Body of pancreas (tissue), 4 donors: Measurements from ENCODE around the gene TARBP1. TPM values are rescaled to one million over a fixed set of nuclear protein-coding genes. Genes with fewer than 3 reads are reported as not detected.

Source experiments
- ATAC-seq: fragments of 150-250 bp; one replicate; pipeline ENCODE4 v1.9.1; 2016
- DNase-seq, 4 donors: peaks; one replicate each; pipeline ENCODE4 v3.0.0-alpha.2; 2019
- H3K27ac ChIP-seq, 4 donors: fragments of 200-600 bp; sonication (generic); 1 replicate in 3 of 4; 2 replicates in 1 of 4; pipeline versions ENCODE4 v1.5.1 to v1.6.1; 2016 to 2019; ENCODE audit warnings: mild to moderate bottlenecking in 1 of 4, mixed read lengths in 1 of 4, moderate library complexity in 1 of 4
- H3K27me3 ChIP-seq, 2 donors: fragments of 200-600 bp; sonication (generic); one replicate each; pipeline ENCODE4 v1.6.0; 2016; ENCODE audit warnings: mild to moderate bottlenecking in 1 of 2
- H3K36me3 ChIP-seq, 2 donors: fragments of 200-600 bp; sonication (generic); replicated peaks in 1 of 2; 2 replicates each; pipeline ENCODE4 v1.5.1; 2016; ENCODE audit warnings: low read depth in 2 of 2; ENCODE audit not compliant: insufficient read depth in 1 of 2
- H3K4me1 ChIP-seq: fragments of 200-600 bp; sonication (generic); one replicate; pipeline ENCODE4 v1.6.0; 2016
- H3K4me3 ChIP-seq, 2 donors: fragments of 200-600 bp; sonication (generic); 1 replicate in 1 of 2; 2 replicates in 1 of 2; pipeline ENCODE4 v1.5.1; 2016 to 2019
- H3K9me3 ChIP-seq, 3 donors: fragments of 200-600 bp; sonication (generic); 1 replicate in 2 of 3; 2 replicates in 1 of 3; pipeline ENCODE4 v1.5.1; 2016
- CTCF ChIP-seq, 7 experiments: fragments of 450-650 bp in 4 of 7; fragments of 200-600 bp in 3 of 7; sonication (generic) in 3 of 7; IDR thresholded peaks; one replicate each; pipeline ENCODE4 v1.5.1; 2016 to 2019; ENCODE audit warnings: antibody characterized with exemption in 7 of 7
- POLR2A ChIP-seq, 3 donors: fragments of 450-650 bp; IDR thresholded peaks; one replicate each; pipeline ENCODE4 v1.6.1; 2016; ENCODE audit warnings: antibody characterized with exemption in 3 of 3, mild to moderate bottlenecking in 2 of 3
- WGBS, 2 donors: methylation state at CpG; one replicate each; pipeline ENCODE4 v1.1.5; 2017; 5-methylcytosine and 5-hydroxymethylcytosine counted together
- intact Hi-C: fragments of 100-400 bp; cut with DNase I; formaldehyde crosslinking; loops from one replicate; pipeline ENCODE4 v1.15.1; 2023
- total RNA-seq, 2 donors: library from RNA; depleted of rRNA; stranded (reverse); fragments of >200 nt; gene quantifications; one replicate each; pipeline ENCODE4 v1.1.0, GENCODE V29; 2016

Gene TARBP1
- total RNA-seq, 2 donors from 2014 or later: 30.6 to 32.0 TPM

- Histone ChIP-seq H3K4me3 (no peak overlapping the region), H3K27me3 (no peaks in the 10 kb centered on the region), H3K27ac (no peak overlapping the region), H3K9me3 (no peaks in the 10 kb centered on the region), H3K36me3 (no peaks in the 10 kb centered on the region), H3K4me1 (peaks cover 23% of the 10 kb centered on the region)
- no peak for TF ChIP-seq POLR2A (IDR thresholded peaks at IDR 0.05)
- no peak for TF ChIP-seq CTCF (IDR thresholded peaks at IDR 0.05)
- intact Hi-C loops: no loop called here
- DNase-seq (no peak), ATAC-seq (no peak)
- 90 to 100% methylated on average over 1 of the region's 1 CpG for WGBS, 2 donors
Observed at GRCh38 chr1:234497589-234497988, 18.6 kb upstream of the TARBP1 start.

- intact Hi-C loops: no loop called here
- Histone ChIP-seq H3K4me3 (no peak overlapping the region), H3K27ac (no peak overlapping the region), H3K36me3 (no peaks in the 10 kb centered on the region), H3K4me1 (peaks cover 18% of the 10 kb centered on the region), H3K9me3 (no peaks in the 10 kb centered on the region), H3K27me3 (no peaks in the 10 kb centered on the region)
- TF ChIP-seq CTCF (IDR thresholded peaks at IDR 0.05) (no peak), POLR2A (IDR thresholded peaks at IDR 0.05) (no peak)
- ATAC-seq: no peak
- 72 to 75% methylated on average over 7 of the region's 7 CpGs for WGBS, 2 donors
- no peak for DNase-seq
Observed at GRCh38 chr1:234495231-234495990, 16.4 kb upstream of the TARBP1 start.

- DNase-seq: no peak
- Histone ChIP-seq H3K27me3 (no peaks in the 10 kb centered on the region), H3K4me3 (no peak overlapping the region), H3K4me1 (peaks cover 5% of the 10 kb centered on the region), H3K27ac (no peak overlapping the region), H3K36me3 (no peaks in the 10 kb centered on the region), H3K9me3 (no peaks in the 10 kb centered on the region)
- 87 to 94% methylated on average over 4 of the region's 4 CpGs for WGBS, 2 donors
- ATAC-seq: no peak
- no peak for TF ChIP-seq CTCF (IDR thresholded peaks at IDR 0.05)
- no peak for TF ChIP-seq POLR2A (IDR thresholded peaks at IDR 0.05)
- intact Hi-C loops: loop anchor here (5.0 kb wide), 1 partner anchor 598 kb away; no protein-coding TSS in a partner anchor
Observed at GRCh38 chr1:234494049-234494448, 15.1 kb upstream of the TARBP1 start.

- Histone ChIP-seq H3K27me3 (no peaks in the 10 kb centered on the region), H3K4me3 (no peak overlapping the region), H3K4me1 (no peaks in the 10 kb centered on the region), H3K36me3 (no peaks in the 10 kb centered on the region), H3K9me3 (no peaks in the 10 kb centered on the region), H3K27ac (no peak overlapping the region)
- intact Hi-C loops: loop anchor here (5.0 kb wide), 1 partner anchor 601 kb away; no protein-coding TSS in a partner anchor
- TF ChIP-seq POLR2A (IDR thresholded peaks at IDR 0.05) (no peak), CTCF (IDR thresholded peaks at IDR 0.05) (no peak)
- 63 to 78% methylated on average over 4 of the region's 4 CpGs for WGBS, 2 donors
- no peak for DNase-seq
- ATAC-seq: no peak
Observed at GRCh38 chr1:234490793-234491479, 12.0 kb upstream of the TARBP1 start.
